Tibial artery (tissue), 4 donors: Measurements from ENCODE around the gene B3GALT5.

Source experiments
- DNase-seq, 2 donors: peaks; one replicate each; pipeline ENCODE4 v3.0.0-alpha.2; 2019
- H3K27ac ChIP-seq, 2 donors: fragments of 200-600 bp; sonication (generic) in 1 of 2; 1 replicate in 1 of 2; 2 replicates in 1 of 2; pipeline ENCODE4 v1.5.1; 2018 to 2019; ENCODE audit warnings: mild to moderate bottlenecking in 1 of 2
- H3K27me3 ChIP-seq, 2 donors: fragments of 200-600 bp; sonication (generic) in 1 of 2; one replicate each; pipeline versions ENCODE4 v1.5.1 to v1.6.0; 2016 to 2019
- H3K36me3 ChIP-seq, 3 donors: fragments of 200-600 bp; sonication (generic) in 2 of 3; one replicate each; pipeline ENCODE4 v1.5.1; 2016 to 2019; ENCODE audit warnings: mild to moderate bottlenecking in 2 of 3
- H3K4me1 ChIP-seq, 4 donors: fragments of 200-600 bp; sonication (generic) in 2 of 4; 1 replicate in 3 of 4; 2 replicates in 1 of 4; pipeline ENCODE4 v1.5.1; 2016 to 2019
- H3K4me3 ChIP-seq, 2 donors: fragments of 200-600 bp; sonication (generic) in 1 of 2; 1 replicate in 1 of 2; 2 replicates in 1 of 2; pipeline ENCODE4 v1.5.1; 2018 to 2019; ENCODE audit warnings: mild to moderate bottlenecking in 2 of 2
- H3K9me3 ChIP-seq, 3 donors: fragments of 200-600 bp; sonication (generic) in 1 of 3; one replicate each; pipeline ENCODE4 v1.5.1; 2016 to 2019
- CTCF ChIP-seq, 2 experiments: fragments of 200-600 bp in 1 of 2; fragments of 450-650 bp in 1 of 2; IDR thresholded peaks; one replicate each; pipeline ENCODE4 v1.5.1; 2017 to 2019; ENCODE audit warnings: antibody characterized with exemption in 2 of 2, mild to moderate bottlenecking in 1 of 2, moderate library complexity in 1 of 2
- intact Hi-C: fragments of 100-400 bp; cut with DNase I; formaldehyde crosslinking; loops from one replicate; pipeline ENCODE4 v1.15.0; 2023; ENCODE audit warnings: low total_unique reads

The B3GALT5 gene

GRCh38 chr21:39670701-39671100, 58.0 kb downstream of the B3GALT5 start:
- DNase-seq = no peak
- no peaks in the 10 kb centered on the region for H3K4me1 ChIP-seq
- no peak for TF ChIP-seq CTCF (IDR thresholded peaks at IDR 0.05)
- H3K36me3 ChIP-seq = no peaks in the 10 kb centered on the region
- H3K27ac ChIP-seq = no peak overlapping the region
- H3K27me3 ChIP-seq = no peaks in the 10 kb centered on the region
- H3K9me3 ChIP-seq = no peaks in the 10 kb centered on the region
- intact Hi-C loops = no loop called here
- no peak overlapping the region for H3K4me3 ChIP-seq

- Histone ChIP-seq H3K4me3 (no peak overlapping the region), H3K36me3 (no peaks in the 10 kb centered on the region), H3K4me1 (no peaks in the 10 kb centered on the region), H3K9me3 (no peaks in the 10 kb centered on the region), H3K27ac (no peak overlapping the region), H3K27me3 (no peaks in the 10 kb centered on the region)
- no peak for TF ChIP-seq CTCF (IDR thresholded peaks at IDR 0.05)
- intact Hi-C loops = no loop called here
- DNase-seq = no peak
These were observed 59.2 kb downstream of the B3GALT5 start for GRCh38 chr21:39671986-39672385.

- Histone ChIP-seq H3K27ac (no peak overlapping the region), H3K27me3 (no peaks in the 10 kb centered on the region), H3K9me3 (no peaks in the 10 kb centered on the region), H3K4me1 (no peaks in the 10 kb centered on the region), H3K36me3 (no peaks in the 10 kb centered on the region), H3K4me3 (no peak overlapping the region)
- no peak for DNase-seq
- no peak for TF ChIP-seq CTCF (IDR thresholded peaks at IDR 0.05)
- intact Hi-C loops = no loop called here
These were observed 60.4 kb downstream of the B3GALT5 start for GRCh38 chr21:39673163-39673562.

GRCh38 chr21:39673736-39674135, 61.0 kb downstream of the B3GALT5 start:
- Histone ChIP-seq H3K27ac (no peak overlapping the region), H3K4me3 (no peak overlapping the region), H3K9me3 (no peaks in the 10 kb centered on the region), H3K36me3 (no peaks in the 10 kb centered on the region), H3K4me1 (no peaks in the 10 kb centered on the region), H3K27me3 (no peaks in the 10 kb centered on the region)
- intact Hi-C loops = no loop called here
- no peak for TF ChIP-seq CTCF (IDR thresholded peaks at IDR 0.05)
- DNase-seq = no peak

- H3K4me3 ChIP-seq = no peak overlapping the region
- no peaks in the 10 kb centered on the region for H3K36me3 ChIP-seq
- H3K27ac ChIP-seq = no peak overlapping the region
- no peaks in the 10 kb centered on the region for H3K9me3 ChIP-seq
- TF ChIP-seq CTCF (IDR thresholded peaks at IDR 0.05) = no peak
- intact Hi-C loops = no loop called here
- no peaks in the 10 kb centered on the region for H3K4me1 ChIP-seq
- no peak for DNase-seq
- no peaks in the 10 kb centered on the region for H3K27me3 ChIP-seq
These were observed 62.1 kb downstream of the B3GALT5 start for GRCh38 chr21:39674801-39675200.

- DNase-seq = no peak
- no peaks in the 10 kb centered on the region for H3K36me3 ChIP-seq
- no peak for TF ChIP-seq CTCF (IDR thresholded peaks at IDR 0.05)
- H3K27ac ChIP-seq = no peak overlapping the region
- no peaks in the 10 kb centered on the region for H3K9me3 ChIP-seq
- no peaks in the 10 kb centered on the region for H3K4me1 ChIP-seq
- intact Hi-C loops = no loop called here
- H3K27me3 ChIP-seq = no peaks in the 10 kb centered on the region
- H3K4me3 ChIP-seq = no peak overlapping the region
These were observed 62.9 kb downstream of the B3GALT5 start for GRCh38 chr21:39675590-39675989.
